Activated CD8-positive, alpha-beta memory T cell treated with anti-CD3 and anti-CD28 coated beads, Interleukin-2, amount 50 U/mL, for 1 hour (primary cell): ENCODE measurements around the gene GATAD2B.
"Not testable (repeated sequence)": the region's sequence is repeated elsewhere in the genome, so short reads cannot be mapped to it uniquely, and the experiment has no call there.

ENCODE experiments used
- DNase-seq: peaks from one replicate; pipeline ENCODE4 v3.0.0-alpha.2; 2020; ENCODE audit errors: extremely low read depth

Gene GATAD2B

GRCh38 chr1:153796786-153797659 lies 125.7 kb downstream of the GATAD2B start:
- peak; percentile 67 for DNase-seq

GRCh38 chr1:153795934-153796785 lies 126.6 kb downstream of the GATAD2B start:
- DNase-seq = no peak

GRCh38 chr1:153795330-153795837 lies 127.4 kb downstream of the GATAD2B start:
- no peak for DNase-seq

- no peak for DNase-seq
These were observed 128.0 kb downstream of the GATAD2B start for GRCh38 chr1:153794624-153795329.

GRCh38 chr1:153793973-153794615 lies 128.7 kb downstream of the GATAD2B start:
- no peak for DNase-seq

GRCh38 chr1:153793261-153793972 lies 129.4 kb downstream of the GATAD2B start:
- no peak for DNase-seq

- DNase-seq = no peak
These were observed 130.1 kb downstream of the GATAD2B start for GRCh38 chr1:153792631-153793041.

GRCh38 chr1:153791648-153792253 lies 131.0 kb downstream of the GATAD2B start:
- DNase-seq = no peak

GRCh38 chr1:153790966-153791647 lies 131.7 kb downstream of the GATAD2B start:
- no peak for DNase-seq

GRCh38 chr1:153790313-153790965 lies 132.3 kb downstream of the GATAD2B start:
- DNase-seq = no peak

- no peak for DNase-seq
These were observed 133.2 kb downstream of the GATAD2B start for GRCh38 chr1:153789478-153790034.

GRCh38 chr1:153786038-153786790 lies 136.6 kb downstream of the GATAD2B start:
- no peak for DNase-seq

- peak; percentile 54 for DNase-seq
These were observed 139.3 kb downstream of the GATAD2B start for GRCh38 chr1:153783233-153784190.

GRCh38 chr1:153782648-153783047 lies 140.1 kb downstream of the GATAD2B start:
- DNase-seq = not testable (repeated sequence)

GRCh38 chr1:153780551-153780950 lies 142.2 kb downstream of the GATAD2B start:
- DNase-seq = no peak

- DNase-seq = no peak
These were observed 142.8 kb downstream of the GATAD2B start for GRCh38 chr1:153779781-153780541.
